Stomach (tissue), 4 donors: ENCODE results near the gene UPF1.

Experiments used
- EP300 ChIP-seq: sonication (generic); formaldehyde crosslinking; IDR thresholded peaks from one replicate; pipeline ENCODE4 v1.6.1; 2017; ENCODE audit warnings: antibody characterized with exemption
- POLR2A ChIP-seq, 4 donors: fragments of 450-650 bp; IDR thresholded peaks; one replicate each; pipeline ENCODE4 v1.6.1; 2016; ENCODE audit warnings: antibody characterized with exemption in 4 of 4, control low read depth in 2 of 4, mild to moderate bottlenecking in 1 of 4, moderate library complexity in 1 of 4
- POLR2AphosphoS5 ChIP-seq, 3 donors: sonication (generic); formaldehyde crosslinking; IDR thresholded peaks; one replicate each; pipeline ENCODE4 v1.6.1; 2016; ENCODE audit warnings: antibody characterized with exemption in 3 of 3
- TF ChIP-seq, protein P1 (sequence below), 7 experiments: fragments of 450-650 bp in 4 of 7; fragments of 200-600 bp in 3 of 7; sonication (generic) in 3 of 7; IDR thresholded peaks; one replicate each; pipeline ENCODE4 v1.5.1; 2016 to 2019; ENCODE audit warnings: antibody characterized with exemption in 7 of 7, control low read depth in 2 of 7, mild to moderate bottlenecking in 1 of 7

DNA sequence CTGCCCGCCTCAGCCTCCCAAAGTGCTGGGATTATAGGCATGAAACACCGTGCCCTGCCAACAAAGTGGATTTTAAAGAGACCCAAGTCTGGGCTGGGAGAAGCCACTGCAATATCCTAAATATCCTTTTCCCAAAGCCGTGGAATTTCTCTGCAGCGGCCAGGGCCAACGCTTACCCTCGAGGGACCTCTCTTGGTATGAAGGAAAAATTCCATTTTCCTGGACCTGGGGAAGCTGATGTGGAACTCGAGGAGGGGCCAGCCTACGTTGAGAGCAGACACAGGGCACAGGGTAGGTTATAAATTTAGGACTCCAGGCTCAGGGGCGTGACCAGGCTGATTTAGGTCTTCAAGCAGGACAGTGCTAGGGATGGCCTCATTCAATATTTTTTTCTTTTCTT is 17.7 kb upstream of the UPF1 start:
- TF ChIP-seq POLR2A (IDR thresholded peaks at IDR 0.05) (no peak), POLR2AphosphoS5 (IDR thresholded peaks at IDR 0.05) (no peak), EP300 (no peak)
- TF ChIP-seq, protein P1, sequence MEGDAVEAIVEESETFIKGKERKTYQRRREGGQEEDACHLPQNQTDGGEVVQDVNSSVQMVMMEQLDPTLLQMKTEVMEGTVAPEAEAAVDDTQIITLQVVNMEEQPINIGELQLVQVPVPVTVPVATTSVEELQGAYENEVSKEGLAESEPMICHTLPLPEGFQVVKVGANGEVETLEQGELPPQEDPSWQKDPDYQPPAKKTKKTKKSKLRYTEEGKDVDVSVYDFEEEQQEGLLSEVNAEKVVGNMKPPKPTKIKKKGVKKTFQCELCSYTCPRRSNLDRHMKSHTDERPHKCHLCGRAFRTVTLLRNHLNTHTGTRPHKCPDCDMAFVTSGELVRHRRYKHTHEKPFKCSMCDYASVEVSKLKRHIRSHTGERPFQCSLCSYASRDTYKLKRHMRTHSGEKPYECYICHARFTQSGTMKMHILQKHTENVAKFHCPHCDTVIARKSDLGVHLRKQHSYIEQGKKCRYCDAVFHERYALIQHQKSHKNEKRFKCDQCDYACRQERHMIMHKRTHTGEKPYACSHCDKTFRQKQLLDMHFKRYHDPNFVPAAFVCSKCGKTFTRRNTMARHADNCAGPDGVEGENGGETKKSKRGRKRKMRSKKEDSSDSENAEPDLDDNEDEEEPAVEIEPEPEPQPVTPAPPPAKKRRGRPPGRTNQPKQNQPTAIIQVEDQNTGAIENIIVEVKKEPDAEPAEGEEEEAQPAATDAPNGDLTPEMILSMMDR (IDR thresholded peaks at IDR 0.05), result no peak
